ENCODE data around the gene TDRD3. TPM values are rescaled to one million over a fixed set of nuclear protein-coding genes. Genes with fewer than 3 reads are reported as not detected.

The TDRD3 gene
- total RNA-seq, 1 experiment from 2014 or later, result 10.8 TPM

- no peaks in the 10 kb centered on the region for H3K9me3 ChIP-seq (ENCODE audit: control insufficient read depth, insufficient read depth, low read depth, low read length)
- no peak overlapping the region for H3K27ac ChIP-seq (ENCODE audit: low read length)
- ChIA-PET CTCF (no interaction called here), POLR2A (no interaction called here)
- in situ Hi-C loops (cut with HindIII; ENCODE audit: low pct_unique_long_range_greater_than_20kb, low sequenced_read_pairs) (no loop called here), intact Hi-C loops (cut with micrococcal nuclease; ENCODE audit: unreplicated experiment) (no loop called here)
- H3K4me3 ChIP-seq (ENCODE audit: low read depth in 2 of 2, low read length in 2 of 2), result no peak overlapping the region
- TF ChIP-seq, protein P1, sequence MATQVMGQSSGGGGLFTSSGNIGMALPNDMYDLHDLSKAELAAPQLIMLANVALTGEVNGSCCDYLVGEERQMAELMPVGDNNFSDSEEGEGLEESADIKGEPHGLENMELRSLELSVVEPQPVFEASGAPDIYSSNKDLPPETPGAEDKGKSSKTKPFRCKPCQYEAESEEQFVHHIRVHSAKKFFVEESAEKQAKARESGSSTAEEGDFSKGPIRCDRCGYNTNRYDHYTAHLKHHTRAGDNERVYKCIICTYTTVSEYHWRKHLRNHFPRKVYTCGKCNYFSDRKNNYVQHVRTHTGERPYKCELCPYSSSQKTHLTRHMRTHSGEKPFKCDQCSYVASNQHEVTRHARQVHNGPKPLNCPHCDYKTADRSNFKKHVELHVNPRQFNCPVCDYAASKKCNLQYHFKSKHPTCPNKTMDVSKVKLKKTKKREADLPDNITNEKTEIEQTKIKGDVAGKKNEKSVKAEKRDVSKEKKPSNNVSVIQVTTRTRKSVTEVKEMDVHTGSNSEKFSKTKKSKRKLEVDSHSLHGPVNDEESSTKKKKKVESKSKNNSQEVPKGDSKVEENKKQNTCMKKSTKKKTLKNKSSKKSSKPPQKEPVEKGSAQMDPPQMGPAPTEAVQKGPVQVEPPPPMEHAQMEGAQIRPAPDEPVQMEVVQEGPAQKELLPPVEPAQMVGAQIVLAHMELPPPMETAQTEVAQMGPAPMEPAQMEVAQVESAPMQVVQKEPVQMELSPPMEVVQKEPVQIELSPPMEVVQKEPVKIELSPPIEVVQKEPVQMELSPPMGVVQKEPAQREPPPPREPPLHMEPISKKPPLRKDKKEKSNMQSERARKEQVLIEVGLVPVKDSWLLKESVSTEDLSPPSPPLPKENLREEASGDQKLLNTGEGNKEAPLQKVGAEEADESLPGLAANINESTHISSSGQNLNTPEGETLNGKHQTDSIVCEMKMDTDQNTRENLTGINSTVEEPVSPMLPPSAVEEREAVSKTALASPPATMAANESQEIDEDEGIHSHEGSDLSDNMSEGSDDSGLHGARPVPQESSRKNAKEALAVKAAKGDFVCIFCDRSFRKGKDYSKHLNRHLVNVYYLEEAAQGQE (IDR thresholded peaks at IDR 0.05; ENCODE audit: insufficient read depth in 1 of 2, low read depth in 2 of 2, low read length in 1 of 2), result no peak
- TF ChIP-seq CTCF (IDR thresholded peaks at IDR 0.05), result no peak
- TF ChIP-seq POLR2AphosphoS5 (IDR thresholded peaks at IDR 0.05; ENCODE audit: low read depth, low read length), result no peak
- TF ChIP-seq TCF7L2 (IDR thresholded peaks at IDR 0.05; ENCODE audit: low read depth, low read length), result no peak
- TF ChIP-seq SIN3A (IDR thresholded peaks at IDR 0.05; ENCODE audit: borderline replicate concordance, insufficient read depth, low read depth, low read length), result no peak
- no peaks in the 10 kb centered on the region; the same call in 1 of the 2 replicates for H3K4me1 ChIP-seq (ENCODE audit: control insufficient read depth, insufficient read depth, low read length)
- no peak for DNase-seq (ENCODE audit: low read depth, low spot score)
- no peak for ATAC-seq
- H3K27me3 ChIP-seq (ENCODE audit: control insufficient read depth, insufficient read depth, low read length), result no peaks in the 10 kb centered on the region
- no TSS peak for BruUV-seq (replicated peaks)
- H3K36me3 ChIP-seq (ENCODE audit: control insufficient read depth, insufficient read depth, low read length), result no peaks in the 10 kb centered on the region
Measured at GRCh38 chr13:60414177-60414576, 17.2 kb downstream of the TDRD3 start.

DNA sequence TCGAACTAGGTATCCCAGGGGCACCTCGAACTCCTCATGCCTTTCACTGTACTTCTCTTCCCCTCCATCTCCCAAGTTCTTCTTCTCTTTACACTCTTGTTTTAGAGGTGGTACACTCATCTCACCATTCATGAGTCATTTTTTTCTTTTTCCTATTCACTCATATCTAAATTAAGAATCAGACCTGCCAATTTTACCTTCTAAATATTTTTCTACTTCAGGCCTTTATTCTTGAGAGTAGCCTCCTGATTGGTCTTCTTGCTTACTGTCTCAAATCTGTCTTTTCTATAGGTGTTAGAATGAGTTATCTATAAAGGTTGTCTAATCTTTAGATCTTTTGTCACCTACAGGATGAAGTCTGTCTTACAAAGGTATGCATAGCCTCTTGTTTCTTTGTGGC, 20.7 kb downstream of the TDRD3 start:
- in situ Hi-C loops (cut with HindIII; ENCODE audit: low pct_unique_long_range_greater_than_20kb, low sequenced_read_pairs) (no loop called here), intact Hi-C loops (cut with micrococcal nuclease; ENCODE audit: unreplicated experiment) (no loop called here)
- H3K27ac ChIP-seq (ENCODE audit: low read length), result no peak overlapping the region
- no peaks in the 10 kb centered on the region for H3K27me3 ChIP-seq (ENCODE audit: control insufficient read depth, insufficient read depth, low read length)
- H3K36me3 ChIP-seq (ENCODE audit: control insufficient read depth, insufficient read depth, low read length), result no peaks in the 10 kb centered on the region
- ATAC-seq (no peak), DNase-seq (ENCODE audit: low read depth, low spot score) (no peak)
- ChIA-PET CTCF (no interaction called here), POLR2A (interaction anchor here (0.6 kb wide), 1 partner anchor 26 kb away, joined by 11 read pairs; no protein-coding TSS in a partner anchor)
- no peak for TF ChIP-seq CTCF (IDR thresholded peaks at IDR 0.05)
- TF ChIP-seq, protein P1 (IDR thresholded peaks at IDR 0.05; ENCODE audit: insufficient read depth in 1 of 2, low read depth in 2 of 2, low read length in 1 of 2), result no peak
- BruUV-seq (replicated peaks), result no TSS peak
- H3K9me3 ChIP-seq (ENCODE audit: control insufficient read depth, insufficient read depth, low read depth, low read length), result no peaks in the 10 kb centered on the region
- H3K4me3 ChIP-seq (ENCODE audit: low read depth in 2 of 2, low read length in 2 of 2), result no peak overlapping the region
- H3K4me1 ChIP-seq (ENCODE audit: control insufficient read depth, insufficient read depth, low read length), result no peaks in the 10 kb centered on the region; the same call in 1 of the 2 replicates

All from Panc1 (cell line).